ENCODE measurements around the gene RUNX1. TPM values are rescaled to one million over a fixed set of nuclear protein-coding genes. Genes with fewer than 3 reads are reported as not detected.

RUNX1 gene
- total and polyA plus RNA-seq, 7 experiments from 2014 or later: 27.9 to 154 (median 85.1) TPM

DNA sequence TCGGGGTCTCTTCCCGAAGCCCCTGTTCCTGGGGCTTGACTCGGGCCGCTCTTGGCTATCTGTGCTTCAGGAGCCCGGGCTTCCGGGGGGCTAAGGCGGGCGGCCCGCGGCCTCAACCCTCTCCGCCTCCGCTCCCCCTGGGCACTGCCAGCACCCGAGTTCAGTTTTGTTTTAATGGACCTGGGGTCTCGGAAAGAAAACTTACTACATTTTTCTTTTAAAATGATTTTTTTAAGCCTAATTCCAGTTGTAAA is 158.7 kb downstream of the RUNX1 start:
- ATAC-seq: no peak
- Histone ChIP-seq H3K4me1 (ENCODE audit: control insufficient read depth in 2 of 2, insufficient read depth in 2 of 2, low read length in 2 of 2) (peaks cover 13 to 27% of the 10 kb centered on the region in 2 donors), H3K4me3 (ENCODE audit: low read length) (peak overlapping the region; percentile 72), H3K27me3 (ENCODE audit: control insufficient read depth in 2 of 2, insufficient read depth in 2 of 2, low read length in 2 of 2) (no peaks in the 10 kb centered on the region), H3K36me3 (ENCODE audit: control insufficient read depth in 2 of 3, insufficient read depth in 3 of 3, low read length in 3 of 3) (no peaks in the 10 kb centered on the region), H3K27ac (ENCODE audit: low read depth, low read length) (peak overlapping the region; percentile 86), H3K9me3 (ENCODE audit: control insufficient read depth in 2 of 3, low read length in 3 of 3) (no peaks in the 10 kb centered on the region)
- H3K9me3 Mint-ChIP-seq: peaks cover 0 to 3% (median 0%) of the 10 kb centered on the region in 11 donors
- CTCF ChIA-PET: interaction anchor here (1.0 to 8.7 kb wide), 11 partner anchors 8 to 510 kb away, joined by 3 to 71 read pairs (median 5); partner anchors contain the start of gene RUNX1
- H3K36me3 Mint-ChIP-seq: peaks cover 0 to 13% (median 0%) of the 10 kb centered on the region in 5 donors
- H3K4me3 Mint-ChIP-seq: peak overlapping the region; percentile 44 to 100 (median 72)
- H3K27me3 Mint-ChIP-seq: peaks cover 0 to 22% (median 0%) of the 10 kb centered on the region in 5 donors
- peaks cover 28 to 71% (median 65%) of the 10 kb centered on the region in 7 donors for H3K4me1 Mint-ChIP-seq
- intact Hi-C loops (cut with micrococcal nuclease): loop anchor here in 1 of 2 donors (1.0 to 5.0 kb wide), 3 partner anchors 97 to 510 kb away; no protein-coding TSS in a partner anchor
- DNase-seq: no peak
- peak overlapping the region in 2 of 9 donors; percentile 3 to 90 for H3K27ac Mint-ChIP-seq
- POLR2A ChIA-PET: interaction anchor here (0.8 to 4.3 kb wide), 8 partner anchors 17 to 510 kb away, joined by 3 to 51 read pairs (median 8); no protein-coding TSS in a partner anchor

DNA sequence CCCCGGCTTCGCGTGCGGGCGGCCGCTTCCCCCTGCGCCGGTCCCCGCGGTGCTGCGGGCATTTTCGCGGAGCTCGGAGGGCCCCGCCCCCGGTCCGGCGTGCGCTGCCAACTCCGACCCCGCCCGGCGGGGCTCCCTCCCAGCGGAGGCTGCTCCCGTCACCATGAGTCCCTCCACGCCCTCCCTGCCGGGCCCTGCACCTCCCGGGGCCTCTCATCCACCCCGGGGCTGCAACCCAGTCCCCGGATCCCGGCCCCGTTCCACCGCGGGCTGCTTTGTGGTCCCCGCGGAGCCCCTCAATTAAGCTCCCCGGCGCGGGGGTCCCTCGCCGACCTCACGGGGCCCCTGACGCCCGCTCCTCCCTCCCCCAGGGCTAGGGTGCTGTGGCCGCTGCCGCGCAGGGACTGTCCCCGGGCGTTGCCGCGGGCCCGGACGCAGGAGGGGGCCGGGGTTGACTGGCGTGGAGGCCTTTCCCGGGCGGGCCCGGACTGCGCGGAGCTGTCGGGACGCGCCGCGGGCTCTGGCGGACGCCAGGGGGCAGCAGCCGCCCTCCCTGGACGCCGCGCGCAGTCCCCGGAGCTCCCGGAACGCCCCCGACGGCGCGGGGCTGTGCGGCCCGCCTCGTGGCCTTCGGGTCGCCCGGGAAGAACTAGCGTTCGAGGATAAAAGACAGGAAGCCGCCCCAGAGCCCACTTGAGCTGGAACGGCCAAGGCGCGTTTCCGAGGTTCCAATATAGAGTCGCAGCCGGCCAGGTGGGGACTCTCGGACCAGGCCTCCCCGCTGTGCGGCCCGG is 159.2 kb downstream of the RUNX1 start:
- ChIA-PET POLR2A (interaction anchor here (0.8 to 4.3 kb wide), 10 partner anchors 8 to 510 kb away, joined by 3 to 51 read pairs (median 6); no protein-coding TSS in a partner anchor), CTCF (interaction anchor here (0.7 to 8.7 kb wide), 13 partner anchors 9 to 1087 kb away, joined by 3 to 71 read pairs (median 5); partner anchors contain the start of gene RUNX1)
- Mint-ChIP-seq H3K9me3 (peaks cover 0 to 3% (median 0%) of the 10 kb centered on the region in 11 donors), H3K4me1 (peaks cover 22 to 70% (median 64%) of the 10 kb centered on the region in 7 donors), H3K27me3 (peaks cover 0 to 19% (median 0%) of the 10 kb centered on the region in 5 donors), H3K27ac (peak overlapping the region in 4 of 9 donors; percentile 3 to 73 (median 26)), H3K4me3 (peak overlapping the region; percentile 44 to 100 (median 88)), H3K36me3 (peaks cover 0 to 11% (median 0%) of the 10 kb centered on the region in 5 donors)
- DNase-seq: peak; percentile 60 to 86 (median 74)
- peaks cover 19 to 27% of the 10 kb centered on the region in 2 donors for H3K4me1 ChIP-seq (ENCODE audit: control insufficient read depth in 2 of 2, insufficient read depth in 2 of 2, low read length in 2 of 2)
- H3K9me3 ChIP-seq (ENCODE audit: control insufficient read depth in 2 of 3, low read length in 3 of 3): no peaks in the 10 kb centered on the region
- peak; percentile 72 for ATAC-seq
- no peaks in the 10 kb centered on the region for H3K27me3 ChIP-seq (ENCODE audit: control insufficient read depth in 2 of 2, insufficient read depth in 2 of 2, low read length in 2 of 2)
- intact Hi-C loops (cut with micrococcal nuclease): loop anchor here (1.0 to 10.0 kb wide), 19 partner anchors 45 to 1248 kb away; partner anchors contain the start of genes CRYZL1 (in 1 of the 2) and ITSN1 (in 1 of the 2)
- H3K27ac ChIP-seq (ENCODE audit: low read depth, low read length): peak overlapping the region; percentile 86
- H3K4me3 ChIP-seq (ENCODE audit: low read length): peak overlapping the region; percentile 72
- no peaks in the 10 kb centered on the region for H3K36me3 ChIP-seq (ENCODE audit: control insufficient read depth in 2 of 3, insufficient read depth in 3 of 3, low read length in 3 of 3)

DNA sequence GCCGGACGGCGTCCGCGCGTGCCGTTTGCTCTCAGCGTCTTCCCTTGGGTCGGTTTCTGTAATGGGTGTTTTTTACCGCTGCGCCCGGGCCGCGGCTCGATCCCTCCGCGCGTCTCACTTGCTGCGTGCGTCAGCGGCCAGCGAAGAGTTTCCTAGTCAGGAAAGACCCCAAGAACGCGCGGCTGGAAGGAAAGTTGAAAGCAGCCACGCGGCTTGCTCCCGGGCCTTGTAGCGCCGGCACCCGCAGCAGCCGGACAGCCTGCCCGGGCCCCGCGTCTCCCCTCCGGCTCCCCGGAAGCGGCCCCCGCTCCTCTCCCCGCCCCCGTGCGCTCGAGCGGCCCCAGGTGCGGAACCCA is 159.8 kb downstream of the RUNX1 start:
- Mint-ChIP-seq H3K9me3 (peaks cover 0 to 3% (median 0%) of the 10 kb centered on the region in 11 donors), H3K27ac (peak overlapping the region; percentile 28 to 96 (median 90)), H3K36me3 (peaks cover 0 to 11% (median 0%) of the 10 kb centered on the region in 5 donors), H3K27me3 (peaks cover 0 to 19% (median 0%) of the 10 kb centered on the region in 5 donors), H3K4me1 (peaks cover 17 to 70% (median 63%) of the 10 kb centered on the region in 7 donors), H3K4me3 (peak overlapping the region; percentile 73 to 100 (median 90))
- Histone ChIP-seq H3K27me3 (ENCODE audit: control insufficient read depth in 2 of 2, insufficient read depth in 2 of 2, low read length in 2 of 2) (no peaks in the 10 kb centered on the region), H3K9me3 (ENCODE audit: control insufficient read depth in 2 of 3, low read length in 3 of 3) (no peaks in the 10 kb centered on the region), H3K27ac (ENCODE audit: low read depth, low read length) (peak overlapping the region; percentile 86), H3K4me3 (ENCODE audit: low read length) (peak overlapping the region; percentile 72), H3K36me3 (ENCODE audit: control insufficient read depth in 2 of 3, insufficient read depth in 3 of 3, low read length in 3 of 3) (no peaks in the 10 kb centered on the region), H3K4me1 (ENCODE audit: control insufficient read depth in 2 of 2, insufficient read depth in 2 of 2, low read length in 2 of 2) (peaks cover 19 to 27% of the 10 kb centered on the region in 2 donors)
- ChIA-PET CTCF (interaction anchor here (0.7 to 8.7 kb wide), 12 partner anchors 10 to 1088 kb away, joined by 3 to 71 read pairs (median 5); partner anchors contain the start of gene RUNX1), POLR2A (interaction anchor here (1.0 to 4.3 kb wide), 9 partner anchors 9 to 511 kb away, joined by 3 to 51 read pairs (median 7); no protein-coding TSS in a partner anchor)
- DNase-seq (peak in 5 of 9 donors; percentile 43 to 67 (median 57)), ATAC-seq (no peak)
- intact Hi-C loops (cut with micrococcal nuclease): loop anchor here (1.0 to 10.0 kb wide), 17 partner anchors 46 to 1247 kb away; partner anchors contain the start of genes CRYZL1 (in 1 of the 2) and ITSN1 (in 1 of the 2)

DNA sequence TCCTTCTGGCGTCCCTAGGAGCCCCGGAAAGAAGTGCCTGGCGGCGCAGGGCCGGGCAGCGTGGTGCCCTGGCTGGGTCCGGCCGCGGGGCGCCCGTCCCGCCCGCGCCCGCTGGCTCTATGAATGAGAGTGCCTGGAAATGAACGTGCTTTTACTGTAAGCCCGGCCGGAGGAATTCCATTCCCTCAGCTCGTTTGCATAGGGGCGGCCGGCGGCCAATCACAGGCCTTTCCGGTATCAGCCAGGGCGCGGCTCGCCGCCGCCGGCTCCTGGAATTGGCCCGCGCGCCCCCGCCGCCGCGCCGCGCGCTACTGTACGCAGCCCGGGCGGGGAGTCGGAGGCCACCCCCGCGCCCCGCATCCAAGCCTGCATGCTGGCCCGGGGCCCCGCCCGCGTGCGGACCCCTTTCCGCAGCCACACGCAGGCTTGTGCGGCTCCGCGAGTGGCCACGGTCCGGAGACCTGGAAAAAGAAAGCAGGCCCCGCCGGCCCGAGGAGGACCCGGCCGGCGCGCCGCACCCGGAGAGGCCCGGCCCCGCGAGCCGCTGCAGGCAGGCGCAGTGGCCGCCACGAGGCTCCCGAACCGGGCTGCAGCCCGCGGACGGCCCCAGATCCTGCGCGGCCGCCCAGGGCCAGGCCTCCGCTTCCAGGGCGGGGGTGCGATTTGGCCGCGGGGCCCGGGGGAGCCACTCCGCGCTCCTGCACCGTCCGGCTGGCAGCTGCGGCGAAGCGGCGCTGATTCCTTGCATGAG is 160.4 kb downstream of the RUNX1 start:
- intact Hi-C loops (cut with micrococcal nuclease): loop anchor here (1.0 to 10.0 kb wide), 23 partner anchors 46 to 1246 kb away; partner anchors contain the start of genes CRYZL1 (in 1 of the 2) and ITSN1 (in 1 of the 2)
- DNase-seq (peak; percentile 59 to 90 (median 62)), ATAC-seq (peak; percentile 61)
- Mint-ChIP-seq H3K27me3 (peaks cover 0 to 16% (median 0%) of the 10 kb centered on the region in 5 donors), H3K4me1 (peaks cover 15 to 70% (median 61%) of the 10 kb centered on the region in 7 donors), H3K4me3 (peak overlapping the region; percentile 89 to 100 (median 96)), H3K9me3 (peaks cover 0 to 3% (median 0%) of the 10 kb centered on the region in 11 donors), H3K27ac (peak overlapping the region; percentile 95 to 100 (median 99)), H3K36me3 (peaks cover 0 to 9% (median 0%) of the 10 kb centered on the region in 5 donors)
- ChIA-PET POLR2A (interaction anchor here (0.6 to 4.3 kb wide), 16 partner anchors 9 to 512 kb away, joined by 3 to 51 read pairs (median 5); no protein-coding TSS in a partner anchor), CTCF (interaction anchor here (1.2 to 8.7 kb wide), 8 partner anchors 10 to 512 kb away, joined by 3 to 71 read pairs (median 4); partner anchors contain the start of gene RUNX1)
- peak overlapping the region; percentile 72 for H3K4me3 ChIP-seq (ENCODE audit: low read length)
- H3K27me3 ChIP-seq (ENCODE audit: control insufficient read depth in 2 of 2, insufficient read depth in 2 of 2, low read length in 2 of 2): no peaks in the 10 kb centered on the region
- H3K27ac ChIP-seq (ENCODE audit: low read depth, low read length): peak overlapping the region; percentile 86
- no peaks in the 10 kb centered on the region for H3K9me3 ChIP-seq (ENCODE audit: control insufficient read depth in 2 of 3, low read length in 3 of 3)
- H3K36me3 ChIP-seq (ENCODE audit: control insufficient read depth in 2 of 3, insufficient read depth in 3 of 3, low read length in 3 of 3): no peaks in the 10 kb centered on the region
- H3K4me1 ChIP-seq (ENCODE audit: control insufficient read depth in 2 of 2, insufficient read depth in 2 of 2, low read length in 2 of 2): peaks cover 22 to 25% of the 10 kb centered on the region in 2 donors

DNA sequence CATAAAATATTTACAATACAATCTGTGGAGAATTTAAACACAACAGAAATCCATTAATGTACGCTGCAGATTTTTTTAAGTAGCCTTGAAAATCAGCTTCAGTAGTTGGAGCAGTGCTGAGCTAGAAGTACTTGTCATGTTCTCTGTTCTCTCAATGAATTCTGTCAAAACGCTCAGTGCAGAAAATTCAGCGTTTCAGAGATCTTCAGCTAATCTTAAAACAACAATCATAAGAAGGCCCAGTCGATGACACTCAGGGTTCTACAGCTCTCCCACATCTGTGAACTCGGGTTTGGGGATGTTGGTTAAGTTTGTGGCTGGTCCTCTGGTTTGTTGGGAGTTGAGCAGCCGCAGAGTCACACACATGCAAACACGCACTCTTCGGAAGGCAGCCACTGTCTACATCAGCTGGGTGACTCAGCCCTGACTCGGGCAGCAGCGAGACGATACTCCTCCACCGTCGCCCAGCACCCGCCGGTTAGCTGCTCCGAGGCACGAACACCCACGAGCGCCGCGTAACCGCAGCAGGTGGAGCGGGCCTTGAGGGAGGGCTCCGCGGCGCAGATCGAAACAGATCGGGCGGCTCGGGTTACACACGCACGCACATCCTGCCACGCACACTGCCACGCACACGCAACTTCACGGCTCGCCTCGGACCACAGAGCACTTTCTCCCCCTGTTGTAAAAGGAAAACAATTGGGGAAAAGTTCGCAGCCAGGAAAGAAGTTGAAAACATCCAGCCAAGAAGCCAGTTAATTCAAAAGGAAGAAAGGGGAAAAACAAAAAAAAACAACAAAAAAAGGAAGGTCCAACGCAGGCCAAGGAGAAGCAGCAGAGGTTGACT is 161.2 kb downstream of the RUNX1 start:
- CTCF ChIA-PET: interaction anchor here (0.8 to 8.7 kb wide), 9 partner anchors 11 to 513 kb away, joined by 3 to 71 read pairs (median 4); partner anchors contain the start of gene RUNX1
- Histone ChIP-seq H3K36me3 (ENCODE audit: control insufficient read depth in 2 of 3, insufficient read depth in 3 of 3, low read length in 3 of 3) (no peaks in the 10 kb centered on the region), H3K9me3 (ENCODE audit: control insufficient read depth in 2 of 3, low read length in 3 of 3) (no peaks in the 10 kb centered on the region), H3K27ac (ENCODE audit: low read depth, low read length) (peak overlapping the region; percentile 86), H3K4me1 (ENCODE audit: control insufficient read depth in 2 of 2, insufficient read depth in 2 of 2, low read length in 2 of 2) (peaks cover 30% of the 10 kb centered on the region in 2 donors), H3K27me3 (ENCODE audit: control insufficient read depth in 2 of 2, insufficient read depth in 2 of 2, low read length in 2 of 2) (no peaks in the 10 kb centered on the region), H3K4me3 (ENCODE audit: low read length) (peak overlapping the region; percentile 72)
- ATAC-seq (peak; percentile 75), DNase-seq (peak; percentile 61 to 91 (median 79))
- Mint-ChIP-seq H3K36me3 (peaks cover 0 to 9% (median under 1%) of the 10 kb centered on the region in 5 donors), H3K9me3 (peaks cover 0 to 3% (median 0%) of the 10 kb centered on the region in 11 donors), H3K4me3 (peak overlapping the region; percentile 89 to 100 (median 96)), H3K27me3 (peaks cover 0 to 15% (median 0%) of the 10 kb centered on the region in 5 donors), H3K4me1 (peaks cover 19 to 70% (median 62%) of the 10 kb centered on the region in 7 donors), H3K27ac (peak overlapping the region; percentile 95 to 100 (median 99))
- POLR2A ChIA-PET: interaction anchor here (0.6 to 4.3 kb wide), 18 partner anchors 8 to 1172 kb away, joined by 3 to 51 read pairs (median 4); partner anchors contain the start of gene SETD4
- intact Hi-C loops (cut with micrococcal nuclease): loop anchor here (1.0 to 10.0 kb wide), 22 partner anchors 47 to 1246 kb away; partner anchors contain the start of genes CRYZL1 (in 1 of the 2) and ITSN1 (in 1 of the 2)

Measured in naive thymus-derived CD4-positive, alpha-beta T cell (primary cell).